Nephron (organoid): ENCODE data around the gene DFFB.

ENCODE experiments used
- H3K27ac Mint-ChIP-seq, 3 experiments: 2 replicates each; pipeline ENCODE4 v1.8.0; 2020; ENCODE audit warnings: mixed read lengths in 3 of 3, mild to moderate bottlenecking in 2 of 3, moderate library complexity in 1 of 3
- H3K27me3 Mint-ChIP-seq: 2 replicates; pipeline ENCODE4 v1.8.0; 2021; ENCODE audit warnings: low read depth, mild to moderate bottlenecking, moderate library complexity, mixed read lengths
- H3K36me3 Mint-ChIP-seq: 2 replicates; pipeline ENCODE4 v1.8.0; 2020; ENCODE audit warnings: low read depth, mixed read lengths
- H3K4me1 Mint-ChIP-seq: 2 replicates; pipeline ENCODE4 v1.8.0; 2020; ENCODE audit warnings: mixed read lengths
- H3K4me3 Mint-ChIP-seq, 3 experiments: 2 replicates each; pipeline ENCODE4 v1.8.0; 2020; ENCODE audit warnings: mild to moderate bottlenecking in 3 of 3, mixed read lengths in 3 of 3, moderate library complexity in 2 of 3
- H3K9me3 Mint-ChIP-seq: 2 replicates; pipeline ENCODE4 v1.8.0; 2020; ENCODE audit warnings: mixed read lengths
- TF ChIP-seq, protein P1 (sequence below), 3 experiments: fragments of 200-600 bp; sonication (generic); IDR thresholded peaks; one replicate each; pipeline ENCODE4 v1.5.0; 2021; ENCODE audit warnings: antibody characterized with exemption in 3 of 3; ENCODE audit not compliant: unreplicated experiment in 3 of 3

The DFFB gene

DNA sequence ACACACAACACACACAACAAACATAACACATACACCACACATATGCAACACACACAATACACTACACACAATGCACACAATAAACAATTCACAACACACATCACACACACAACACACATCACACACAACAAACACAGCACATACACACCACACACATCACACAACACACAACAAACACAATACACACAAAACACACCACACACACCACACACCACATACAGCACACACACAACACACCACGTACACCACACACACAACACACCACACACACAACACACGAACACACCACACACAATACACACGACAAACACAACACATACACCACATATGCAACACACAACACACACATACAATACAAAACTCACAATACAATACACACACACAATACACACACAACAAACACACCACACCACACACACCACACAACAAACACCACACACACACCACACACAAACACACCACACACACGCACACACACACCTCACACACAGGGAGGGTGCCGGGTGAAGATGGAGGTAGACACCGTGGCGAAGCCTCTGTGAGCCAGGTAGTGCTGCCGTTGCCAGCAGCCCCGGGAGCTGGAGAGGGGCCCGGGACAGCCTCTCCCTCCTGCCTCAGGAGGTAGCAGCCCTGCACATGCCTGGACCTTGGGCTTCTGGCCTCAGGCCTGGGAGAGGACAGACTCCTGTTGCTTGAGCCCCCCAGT, 73.2 kb downstream of the DFFB start:
- peaks cover 54% of the 10 kb centered on the region for H3K27me3 Mint-ChIP-seq
- TF ChIP-seq, protein P1, sequence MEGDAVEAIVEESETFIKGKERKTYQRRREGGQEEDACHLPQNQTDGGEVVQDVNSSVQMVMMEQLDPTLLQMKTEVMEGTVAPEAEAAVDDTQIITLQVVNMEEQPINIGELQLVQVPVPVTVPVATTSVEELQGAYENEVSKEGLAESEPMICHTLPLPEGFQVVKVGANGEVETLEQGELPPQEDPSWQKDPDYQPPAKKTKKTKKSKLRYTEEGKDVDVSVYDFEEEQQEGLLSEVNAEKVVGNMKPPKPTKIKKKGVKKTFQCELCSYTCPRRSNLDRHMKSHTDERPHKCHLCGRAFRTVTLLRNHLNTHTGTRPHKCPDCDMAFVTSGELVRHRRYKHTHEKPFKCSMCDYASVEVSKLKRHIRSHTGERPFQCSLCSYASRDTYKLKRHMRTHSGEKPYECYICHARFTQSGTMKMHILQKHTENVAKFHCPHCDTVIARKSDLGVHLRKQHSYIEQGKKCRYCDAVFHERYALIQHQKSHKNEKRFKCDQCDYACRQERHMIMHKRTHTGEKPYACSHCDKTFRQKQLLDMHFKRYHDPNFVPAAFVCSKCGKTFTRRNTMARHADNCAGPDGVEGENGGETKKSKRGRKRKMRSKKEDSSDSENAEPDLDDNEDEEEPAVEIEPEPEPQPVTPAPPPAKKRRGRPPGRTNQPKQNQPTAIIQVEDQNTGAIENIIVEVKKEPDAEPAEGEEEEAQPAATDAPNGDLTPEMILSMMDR (IDR thresholded peaks at IDR 0.05; ENCODE audit: unreplicated experiment in 3 of 3): no peak
- H3K4me3 Mint-ChIP-seq: peak overlapping the region; percentile 2 to 29 (median 10)
- peaks cover 22% of the 10 kb centered on the region for H3K4me1 Mint-ChIP-seq
- peaks cover 7% of the 10 kb centered on the region for H3K36me3 Mint-ChIP-seq
- H3K9me3 Mint-ChIP-seq: peaks cover 23% of the 10 kb centered on the region
- peak overlapping the region in 2 of 3 experiments; percentile 8 to 84 for H3K27ac Mint-ChIP-seq

DNA sequence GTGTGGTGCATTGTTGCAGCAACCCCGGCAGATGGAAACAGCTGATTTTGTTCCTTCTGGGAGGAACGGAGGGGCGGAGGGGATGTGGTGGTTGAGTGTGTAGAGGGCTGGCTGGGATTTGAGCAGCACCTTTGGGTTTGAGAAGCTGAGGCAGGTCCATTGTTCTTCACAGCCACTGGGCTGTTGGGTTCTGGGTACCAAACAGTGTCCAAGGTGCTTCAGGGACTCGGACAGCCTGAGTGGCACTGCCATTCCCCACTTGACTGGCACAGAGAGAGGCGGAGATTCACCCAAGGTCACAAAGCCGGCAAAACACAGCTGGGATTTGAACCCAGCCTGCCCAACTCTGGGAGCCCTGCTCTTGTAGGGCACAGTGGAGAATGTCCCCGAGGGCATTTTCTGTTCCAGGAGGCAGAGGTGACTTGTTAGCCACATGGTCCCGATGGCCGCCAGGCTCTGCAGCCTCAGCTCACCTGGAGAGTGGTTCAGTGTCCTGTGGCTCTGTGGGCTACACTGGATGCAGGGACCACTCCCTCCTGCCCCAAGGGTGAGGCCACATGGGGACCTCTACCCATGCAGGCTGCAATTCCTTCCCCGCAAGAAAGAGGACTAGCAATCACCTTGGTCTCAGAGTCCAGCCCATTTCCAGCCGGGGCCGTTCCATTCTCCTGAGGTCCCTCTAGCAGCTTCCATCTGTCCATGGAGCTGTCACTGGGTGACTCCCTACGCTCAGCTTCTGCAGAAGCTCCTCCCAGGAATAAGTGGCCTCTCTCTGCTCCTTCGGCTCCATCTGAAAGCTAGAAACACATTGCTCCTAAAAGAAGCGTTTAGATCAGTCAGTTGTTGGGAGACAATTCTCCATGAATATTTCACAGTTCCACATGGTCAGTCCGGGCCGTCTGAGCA, 74.0 kb downstream of the DFFB start:
- H3K9me3 Mint-ChIP-seq: peaks cover 25% of the 10 kb centered on the region
- peaks cover 16% of the 10 kb centered on the region for H3K4me1 Mint-ChIP-seq
- TF ChIP-seq, protein P1 (IDR thresholded peaks at IDR 0.05; ENCODE audit: unreplicated experiment in 3 of 3): no peak
- peaks cover 7% of the 10 kb centered on the region for H3K36me3 Mint-ChIP-seq
- peaks cover 53% of the 10 kb centered on the region for H3K27me3 Mint-ChIP-seq
- H3K4me3 Mint-ChIP-seq: no peak overlapping the region
- no peak overlapping the region for H3K27ac Mint-ChIP-seq

DNA sequence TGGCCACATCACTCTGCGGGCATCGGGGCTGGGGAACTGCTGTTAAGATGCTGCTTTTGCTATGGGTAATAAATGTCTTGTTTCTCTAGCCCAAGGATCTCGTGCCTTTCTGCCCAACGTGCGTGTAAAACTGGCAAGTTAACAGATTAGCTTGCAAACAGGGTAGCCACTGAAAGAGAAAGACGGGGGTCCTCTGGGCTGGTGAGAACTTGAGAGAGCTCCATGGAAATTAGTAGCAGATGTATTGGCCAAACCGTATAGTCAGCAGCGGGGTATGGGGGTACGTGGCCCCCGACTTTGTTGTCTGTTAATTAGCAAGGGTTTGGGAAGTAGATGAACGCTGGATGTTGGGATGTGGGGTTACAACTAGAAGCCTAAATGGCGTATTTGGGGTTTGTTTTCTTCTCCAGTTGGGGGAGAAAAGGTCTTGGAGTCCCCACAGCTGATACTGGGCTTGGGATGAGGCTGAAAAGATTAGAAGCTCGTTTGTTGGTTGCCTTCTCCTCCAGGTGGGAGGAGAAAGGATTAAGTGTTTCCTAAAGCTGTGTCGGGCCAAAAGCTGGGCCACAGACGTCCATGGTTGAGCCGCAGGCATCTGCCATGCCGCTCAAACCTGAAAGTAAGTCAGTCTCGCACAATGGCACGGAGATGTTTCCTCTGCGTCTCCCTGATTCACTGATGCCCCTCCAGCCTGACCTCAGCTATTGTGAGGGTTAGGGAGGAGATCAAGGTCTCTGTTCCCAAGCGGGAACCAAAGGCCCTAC, 75.1 kb downstream of the DFFB start:
- Mint-ChIP-seq H3K27ac (no peak overlapping the region), H3K4me1 (peaks cover 6% of the 10 kb centered on the region), H3K9me3 (peaks cover 32% of the 10 kb centered on the region), H3K36me3 (peaks cover 7% of the 10 kb centered on the region), H3K27me3 (peaks cover 43% of the 10 kb centered on the region), H3K4me3 (no peak overlapping the region)
- TF ChIP-seq, protein P1 (IDR thresholded peaks at IDR 0.05; ENCODE audit: unreplicated experiment in 3 of 3): no peak
